Adrenal gland (tissue), 12 donors: ENCODE results near the gene SFXN5. TPM values are rescaled to one million over a fixed set of nuclear protein-coding genes. Genes with fewer than 3 reads are reported as not detected.

Experiments
- DNase-seq, 7 donors: peaks; one replicate each; pipeline ENCODE4 v3.0.0-alpha.2; 2019 to 2020
- H3K27ac ChIP-seq, 5 donors: fragments of 200-600 bp; sonication (generic) in 4 of 5; 1 replicate in 3 of 5; 2 replicates in 2 of 5; pipeline versions ENCODE4 v1.5.1 to v1.8.0; 2016 to 2020; ENCODE audit warnings: mild to moderate bottlenecking in 1 of 5
- H3K27me3 ChIP-seq: fragments of 200-600 bp; 2 replicates; pipeline ENCODE4 v1.8.0; 2021
- H3K36me3 ChIP-seq, 2 donors: fragments of 200-600 bp; replicated peaks in 1 of 2; 1 replicate in 1 of 2; 2 replicates in 1 of 2; pipeline versions ENCODE4 v1.5.1 to v1.8.0; 2018 to 2022
- H3K4me1 ChIP-seq, 2 donors: fragments of 200-600 bp; replicated peaks in 1 of 2; 1 replicate in 1 of 2; 2 replicates in 1 of 2; pipeline versions ENCODE4 v1.5.1 to v1.8.0; 2018 to 2021
- H3K4me3 ChIP-seq, 4 donors: fragments of 200-600 bp; sonication (generic) in 3 of 4; one replicate each; pipeline ENCODE4 v1.5.1; 2016 to 2018
- H3K9me3 ChIP-seq, 3 donors: fragments of 200-600 bp; sonication (generic) in 1 of 3; replicated peaks in 1 of 3; 1 replicate in 2 of 3; 2 replicates in 1 of 3; pipeline versions ENCODE4 v1.5.1 to v1.8.0; 2016 to 2021
- POLR2A ChIP-seq, 2 donors: fragments of 450-650 bp; IDR thresholded peaks; one replicate each; pipeline ENCODE4 v1.6.1; 2017; ENCODE audit warnings: antibody characterized with exemption in 2 of 2, mild to moderate bottlenecking in 2 of 2, moderate library complexity in 1 of 2
- WGBS, 4 donors: extraction: QIAGEN DNeasy Blood & Tissue Kit in 2 of 4; methylation state at CpG; one replicate each; pipeline versions ENCODE4 v1.1.5 to v1.1.7; 2013 to 2017; 5-methylcytosine and 5-hydroxymethylcytosine counted together
- intact Hi-C, 2 donors: fragments of 100-400 bp; cut with DNase I; formaldehyde crosslinking; loops; one replicate each; pipeline versions ENCODE4 v1.14.1 to v1.15.0; 2022 to 2023
- polyA plus RNA-seq, 3 donors: library from polyadenylated mRNA; stranded (reverse); fragments of 200-250 nt in 2 of 3; fragments of 350-450 nt in 1 of 3; fragmentation: Illumina TruSeq in 1 of 3; extraction: RNeasy Lipid Tissue Mini Kit (QIAGEN cat#74804) in 1 of 3; gene quantifications; one replicate each; pipeline ENCODE4 v1.2.3, GENCODE V29; 2013 to 2014
- total RNA-seq, 9 donors: library from RNA; depleted of rRNA in 4 of 9; stranded (reverse); fragments of >200 nt in 4 of 9; fragments of 120-200 nt in 1 of 9; fragmentation: NEBNext Ultra II Directional in 1 of 9; extraction: Animal tissue kit (Norgen Biotek cat#: 25700) in 1 of 9; gene quantifications; one replicate each; pipeline versions ENCODE4 v1.1.0 to v1.2.4, GENCODE V29; 2013 to 2023
- TF ChIP-seq, protein P1 (sequence below), 6 experiments: fragments of 450-650 bp in 4 of 6; fragments of 200-600 bp in 2 of 6; sonication (generic) in 1 of 6; IDR thresholded peaks; 1 replicate in 5 of 6; 2 replicates in 1 of 6; pipeline versions ENCODE4 v1.5.1 to v1.8.0; 2016 to 2021; ENCODE audit warnings: antibody characterized with exemption in 6 of 6, mild to moderate bottlenecking in 2 of 6, moderate library complexity in 1 of 6
- donor health status: healthy with polysubstance abuse.
- donor health status: Bipolar disorder and iron deficiency.
- donor health status: DM: yes; HTN: yes; CAD: no.
- donor health status: DM: no; HTN: no; CAD: no.
- donor health status: DM: no; HTN: no; CAD: no.
- donor health status: DM: yes; HTN: yes; CAD: no.

The SFXN5 gene
- total and polyA plus RNA-seq, 12 donors, result 12.2 to 56.5 (median 32.7) TPM

DNA sequence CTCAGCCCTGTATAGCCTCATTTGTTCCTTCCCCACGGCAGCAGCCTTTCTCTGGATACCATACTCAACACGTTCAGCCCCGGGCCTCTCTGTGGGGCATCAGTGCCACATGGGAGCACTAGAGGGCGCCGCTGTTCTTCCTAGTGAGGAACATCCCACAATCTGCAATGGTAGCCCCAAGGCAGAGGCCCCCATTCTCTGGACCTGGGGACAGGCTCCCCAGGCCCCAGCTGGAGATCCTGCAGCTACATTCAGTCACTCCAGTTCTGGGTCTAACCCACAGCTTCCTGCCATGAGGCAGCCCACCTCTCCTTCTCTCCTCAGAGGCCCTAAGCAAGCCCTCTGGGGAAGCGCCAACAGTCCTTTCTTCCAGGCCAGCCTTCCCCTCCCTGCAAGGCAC, 14.2 kb upstream of the SFXN5 start:
- peak; percentile 74 to 95 (median 87) for DNase-seq
- H3K27me3 ChIP-seq, result no peaks in the 10 kb centered on the region
- H3K9me3 ChIP-seq, result no peaks in the 10 kb centered on the region
- H3K4me1 ChIP-seq, result peaks cover 0 to 5% of the 10 kb centered on the region in 2 donors
- no peak overlapping the region for H3K27ac ChIP-seq
- TF ChIP-seq, protein P1, sequence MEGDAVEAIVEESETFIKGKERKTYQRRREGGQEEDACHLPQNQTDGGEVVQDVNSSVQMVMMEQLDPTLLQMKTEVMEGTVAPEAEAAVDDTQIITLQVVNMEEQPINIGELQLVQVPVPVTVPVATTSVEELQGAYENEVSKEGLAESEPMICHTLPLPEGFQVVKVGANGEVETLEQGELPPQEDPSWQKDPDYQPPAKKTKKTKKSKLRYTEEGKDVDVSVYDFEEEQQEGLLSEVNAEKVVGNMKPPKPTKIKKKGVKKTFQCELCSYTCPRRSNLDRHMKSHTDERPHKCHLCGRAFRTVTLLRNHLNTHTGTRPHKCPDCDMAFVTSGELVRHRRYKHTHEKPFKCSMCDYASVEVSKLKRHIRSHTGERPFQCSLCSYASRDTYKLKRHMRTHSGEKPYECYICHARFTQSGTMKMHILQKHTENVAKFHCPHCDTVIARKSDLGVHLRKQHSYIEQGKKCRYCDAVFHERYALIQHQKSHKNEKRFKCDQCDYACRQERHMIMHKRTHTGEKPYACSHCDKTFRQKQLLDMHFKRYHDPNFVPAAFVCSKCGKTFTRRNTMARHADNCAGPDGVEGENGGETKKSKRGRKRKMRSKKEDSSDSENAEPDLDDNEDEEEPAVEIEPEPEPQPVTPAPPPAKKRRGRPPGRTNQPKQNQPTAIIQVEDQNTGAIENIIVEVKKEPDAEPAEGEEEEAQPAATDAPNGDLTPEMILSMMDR (IDR thresholded peaks at IDR 0.05), result peak; percentile 83 to 95 (median 92)
- no peak for TF ChIP-seq POLR2A (IDR thresholded peaks at IDR 0.05)
- no peak overlapping the region for H3K4me3 ChIP-seq
- intact Hi-C loops, result loop anchor here (2.0 to 5.0 kb wide), 2 partner anchors 71 to 77 kb away; no protein-coding TSS in a partner anchor
- WGBS, 4 donors, result 16 to 19% (median 17%) methylated on average over 6 of the region's 6 CpGs
- peaks cover 0 to 23% of the 10 kb centered on the region in 2 donors for H3K36me3 ChIP-seq

DNA sequence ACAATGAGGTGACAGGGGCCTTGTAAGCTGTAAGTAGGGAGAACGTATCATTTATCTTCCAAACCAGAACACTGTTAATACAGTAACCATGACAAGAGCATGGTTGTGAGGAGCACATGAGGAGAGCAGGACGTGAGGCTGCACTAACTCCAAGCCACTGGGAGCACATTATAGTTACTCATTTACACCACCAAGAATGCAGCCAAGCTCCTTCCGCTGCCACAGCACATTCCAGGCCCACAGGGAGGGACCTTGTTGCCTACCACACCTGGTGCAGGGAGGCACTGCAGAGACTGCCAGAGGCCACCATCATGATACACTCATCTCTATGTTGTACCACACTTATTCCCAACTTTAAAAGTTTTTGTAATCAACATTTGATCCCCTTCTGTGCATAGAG, 13.5 kb upstream of the SFXN5 start:
- H3K27ac ChIP-seq, result no peak overlapping the region
- DNase-seq, result no peak
- TF ChIP-seq, protein P1 (IDR thresholded peaks at IDR 0.05), result no peak
- no peak for TF ChIP-seq POLR2A (IDR thresholded peaks at IDR 0.05)
- H3K4me1 ChIP-seq, result peaks cover 0 to 5% of the 10 kb centered on the region in 2 donors
- 80 to 89% (median 86%) methylated on average over 3 of the region's 3 CpGs for WGBS, 4 donors
- intact Hi-C loops, result loop anchor here in 1 of 2 donors (5.0 kb wide), 2 partner anchors 77 to 193 kb away; no protein-coding TSS in a partner anchor
- H3K36me3 ChIP-seq, result peaks cover 0 to 24% of the 10 kb centered on the region in 2 donors
- H3K9me3 ChIP-seq, result no peaks in the 10 kb centered on the region
- no peak overlapping the region for H3K4me3 ChIP-seq
- H3K27me3 ChIP-seq, result no peaks in the 10 kb centered on the region

DNA sequence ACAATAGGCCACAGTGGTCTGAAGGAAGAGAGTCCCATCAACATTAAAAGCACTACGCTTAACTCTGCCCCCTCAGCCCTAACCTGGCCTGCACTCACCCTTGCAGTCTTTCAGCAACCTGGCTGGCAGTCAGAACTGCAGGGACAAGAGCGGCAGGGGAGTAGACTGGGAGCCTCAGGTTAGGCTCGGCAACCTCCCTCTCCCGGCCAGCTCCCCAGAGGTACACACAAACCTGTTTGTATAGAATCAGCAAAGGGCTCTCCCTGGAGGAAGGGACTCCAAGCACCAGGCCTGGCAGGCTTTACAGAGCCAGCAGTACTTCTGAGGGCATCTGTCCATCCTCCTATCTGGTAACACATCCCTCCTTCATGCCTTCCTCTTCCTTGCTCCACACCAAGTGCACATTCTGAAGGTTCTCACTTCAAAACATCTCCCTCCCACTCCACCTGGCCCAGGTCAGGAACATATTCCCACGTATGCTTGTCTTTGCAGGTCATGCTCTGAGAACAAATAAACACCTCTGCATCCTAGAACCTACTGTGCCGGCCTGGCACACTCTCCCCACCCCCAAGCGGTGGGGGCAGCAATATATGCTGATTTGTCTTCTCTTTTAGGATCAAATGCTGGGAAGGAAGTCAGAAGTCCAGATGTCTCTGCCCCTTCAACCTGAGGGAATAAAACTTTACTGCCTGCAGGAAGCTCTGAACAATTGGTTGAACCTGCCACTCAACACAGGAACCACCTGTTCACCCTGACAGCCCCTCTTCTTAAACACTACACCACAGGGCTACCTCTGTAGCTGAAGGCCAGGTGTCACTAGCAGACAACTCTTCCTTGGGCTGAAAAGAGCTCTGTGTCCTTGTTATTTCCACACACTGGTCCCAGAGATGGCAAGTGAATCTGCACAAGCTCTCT, 12.6 kb upstream of the SFXN5 start:
- peaks cover 0 to 30% of the 10 kb centered on the region in 2 donors for H3K36me3 ChIP-seq
- H3K4me1 ChIP-seq, result peaks cover 0 to 5% of the 10 kb centered on the region in 2 donors
- no peak for DNase-seq
- no peaks in the 10 kb centered on the region for H3K27me3 ChIP-seq
- WGBS, 4 donors, result 76 to 85% (median 81%) methylated on average over 4 to 7 of the region's 7 CpGs
- intact Hi-C loops, result loop anchor here in 1 of 2 donors (5.0 kb wide), 1 partner anchor 192 kb away; no protein-coding TSS in a partner anchor
- H3K9me3 ChIP-seq, result no peaks in the 10 kb centered on the region
- H3K4me3 ChIP-seq, result no peak overlapping the region
- H3K27ac ChIP-seq, result no peak overlapping the region
- TF ChIP-seq, protein P1 (IDR thresholded peaks at IDR 0.05), result no peak
- no peak for TF ChIP-seq POLR2A (IDR thresholded peaks at IDR 0.05)
